ENCODE data around the gene CACNA1C. TPM values are rescaled to one million over a fixed set of nuclear protein-coding genes. Genes with fewer than 3 reads are reported as not detected.

Gene CACNA1C
- total and polyA plus RNA-seq, 2 donors (not counting 1 experiment from before 2014, with no cell fraction given), result 0.01 to 0.02 TPM

GRCh38 chr12:2311020-2311778 is 258.4 kb downstream of the CACNA1C start:
- intact Hi-C loops (cut with micrococcal nuclease), result no loop called here
- no peak overlapping the region for H3K4me3 Mint-ChIP-seq
- WGBS (ENCODE audit: insufficient coverage), result 87% methylated on average over 13 of the region's 15 CpGs
- Histone ChIP-seq H4K20me1 (ENCODE audit: control insufficient read depth, insufficient read depth, low read length, poor library complexity, severe bottlenecking) (no peaks in the 10 kb centered on the region), H3K4me1 (ENCODE audit: control insufficient read depth in 2 of 2, insufficient read depth in 2 of 2, low read length in 2 of 2) (peaks cover 0 to 4% of the 10 kb centered on the region in 2 donors), H3K4me2 (replicated peaks; ENCODE audit: low read depth, low read length, poor library complexity, severe bottlenecking) (no peak overlapping the region), H3K9ac (ENCODE audit: low read length) (no peak overlapping the region), H2AFZ (ENCODE audit: insufficient read depth, low read depth, low read length, poor library complexity, severe bottlenecking) (no peak overlapping the region), H3K36me3 (replicated peaks in 1 of 2; ENCODE audit: control extremely low read depth in 1 of 2, control insufficient read depth in 1 of 2, extremely low read depth in 1 of 2, insufficient read depth in 2 of 2, low read length in 1 of 2) (no peaks in the 10 kb centered on the region), H3K79me2 (ENCODE audit: control insufficient read depth, insufficient read depth, low read length) (no peaks in the 10 kb centered on the region), H3K4me3 (ENCODE audit: control extremely low read depth in 1 of 5, extremely low read depth in 1 of 5, insufficient read depth in 1 of 5, low read depth in 2 of 5, low read length in 4 of 5) (no peak overlapping the region), H3K27ac (ENCODE audit: low read length in 2 of 2) (no peak overlapping the region), H3K27me3 (replicated peaks in 1 of 4; ENCODE audit: control extremely low read depth in 1 of 4, control insufficient read depth in 3 of 4, insufficient read depth in 4 of 4, low read length in 3 of 4) (no peaks in the 10 kb centered on the region), H3K9me3 (ENCODE audit: control extremely low read depth in 1 of 3, control insufficient read depth in 2 of 3, insufficient read depth in 1 of 3, low read length in 2 of 3) (peaks cover 0 to 3% (median 0%) of the 10 kb centered on the region in 3 donors)
- peaks cover 4% of the 10 kb centered on the region for H3K27me3 Mint-ChIP-seq
- ChIA-PET POLR2A (no interaction called here), CTCF (no interaction called here)
- DNase-seq (no peak), ATAC-seq (ENCODE audit: low read depth) (no peak)
- no peak for TF ChIP-seq CTCF (IDR thresholded peaks at IDR 0.05)
- TF ChIP-seq EZH2 (IDR thresholded peaks at IDR 0.05; ENCODE audit: borderline replicate concordance, insufficient read depth, low read depth, low read length, poor library complexity, severe bottlenecking), result no peak
- no peak overlapping the region for H3K27ac Mint-ChIP-seq
- H3K9me3 Mint-ChIP-seq (ENCODE audit: insufficient read depth), result peaks cover 11% of the 10 kb centered on the region
- no peaks in the 10 kb centered on the region for H3K4me1 Mint-ChIP-seq

- CTCF ChIA-PET, result no interaction called here
- DNase-seq, result no peak
These were observed 259.4 kb downstream of the CACNA1C start for GRCh38 chr12:2312175-2312574.

More at GRCh38 chr12:2312175-2312574, 259.4 kb downstream of the CACNA1C start:
- Histone ChIP-seq H3K36me3 (replicated peaks in 1 of 2; ENCODE audit: control extremely low read depth in 1 of 2, control insufficient read depth in 1 of 2, extremely low read depth in 1 of 2, insufficient read depth in 2 of 2, low read length in 1 of 2) (no peaks in the 10 kb centered on the region), H3K4me3 (ENCODE audit: control extremely low read depth in 1 of 5, extremely low read depth in 1 of 5, insufficient read depth in 1 of 5, low read depth in 2 of 5, low read length in 4 of 5) (no peak overlapping the region), H3K9ac (ENCODE audit: low read length) (no peak overlapping the region), H3K4me2 (replicated peaks; ENCODE audit: low read depth, low read length, poor library complexity, severe bottlenecking) (no peak overlapping the region), H3K4me1 (ENCODE audit: control insufficient read depth in 2 of 2, insufficient read depth in 2 of 2, low read length in 2 of 2) (no peaks in the 10 kb centered on the region), H4K20me1 (ENCODE audit: control insufficient read depth, insufficient read depth, low read length, poor library complexity, severe bottlenecking) (no peaks in the 10 kb centered on the region), H3K27ac (ENCODE audit: low read length in 2 of 2) (no peak overlapping the region), H2AFZ (ENCODE audit: insufficient read depth, low read depth, low read length, poor library complexity, severe bottlenecking) (no peak overlapping the region), H3K27me3 (replicated peaks in 1 of 4; ENCODE audit: control extremely low read depth in 1 of 4, control insufficient read depth in 3 of 4, insufficient read depth in 4 of 4, low read length in 3 of 4) (no peaks in the 10 kb centered on the region), H3K9me3 (ENCODE audit: control extremely low read depth in 1 of 3, control insufficient read depth in 2 of 3, insufficient read depth in 1 of 3, low read length in 2 of 3) (peaks cover 0 to 3% (median 0%) of the 10 kb centered on the region in 3 donors), H3K79me2 (ENCODE audit: control insufficient read depth, insufficient read depth, low read length) (no peaks in the 10 kb centered on the region)
- Mint-ChIP-seq H3K4me1 (no peaks in the 10 kb centered on the region), H3K9me3 (ENCODE audit: insufficient read depth) (peaks cover 11% of the 10 kb centered on the region), H3K4me3 (no peak overlapping the region), H3K27ac (no peak overlapping the region), H3K27me3 (peaks cover 4% of the 10 kb centered on the region)
- 95% methylated on average over 4 of the region's 7 CpGs for WGBS (ENCODE audit: insufficient coverage)
- TF ChIP-seq CTCF (IDR thresholded peaks at IDR 0.05) (no peak), EZH2 (IDR thresholded peaks at IDR 0.05; ENCODE audit: borderline replicate concordance, insufficient read depth, low read depth, low read length, poor library complexity, severe bottlenecking) (no peak)
- ATAC-seq (ENCODE audit: low read depth), result no peak
- intact Hi-C loops (cut with micrococcal nuclease), result no loop called here
- POLR2A ChIA-PET, result no interaction called here

All from B cell (primary cell).